Cortex of kidney (tissue), 1 donor: ENCODE results near the gene KLHL9.
"Not testable (repeated sequence)": the region's sequence is repeated elsewhere in the genome, so short reads cannot be mapped to it uniquely, and the experiment has no call there.

Source experiments
- DNase-seq: peaks from one replicate; lab custom pipeline; 2025; lab: John Stamatoyannopoulos, UW

The KLHL9 gene

GRCh38 chr9:21334701-21335632, at the start of gene KLHL9:
Gene KLHL9, minus strand, starts transcription at chr9:21335404. Its CDS starts 545 bp downstream, at chr9:21334859.
- DNase-seq: no peak

DNA sequence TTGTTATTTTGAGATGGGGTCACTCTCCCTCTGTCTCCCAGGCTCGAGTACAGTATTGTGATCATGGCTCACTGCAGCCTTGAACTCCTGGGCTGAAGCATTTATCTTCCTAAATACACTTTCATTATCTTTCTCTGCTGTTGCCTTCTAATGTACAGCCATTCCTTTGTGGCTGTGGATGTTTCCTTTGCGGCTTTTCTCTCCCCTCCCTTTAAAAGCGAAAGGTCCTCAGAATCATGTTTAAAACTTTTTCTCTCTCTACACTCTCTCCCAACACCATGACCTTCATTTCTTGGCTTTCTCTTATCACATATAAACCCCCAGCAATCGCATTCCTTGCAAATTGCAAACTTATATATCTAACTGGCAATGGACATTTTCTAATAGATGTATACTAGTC, 48.4 kb upstream of the KLHL9 start:
- no peak for DNase-seq

- no peak for DNase-seq
These were observed 46.5 kb upstream of the KLHL9 start for GRCh38 chr9:21381448-21382339.

- DNase-seq: not testable (repeated sequence)
These were observed 36.3 kb upstream of the KLHL9 start for GRCh38 chr9:21371467-21371866.

DNA sequence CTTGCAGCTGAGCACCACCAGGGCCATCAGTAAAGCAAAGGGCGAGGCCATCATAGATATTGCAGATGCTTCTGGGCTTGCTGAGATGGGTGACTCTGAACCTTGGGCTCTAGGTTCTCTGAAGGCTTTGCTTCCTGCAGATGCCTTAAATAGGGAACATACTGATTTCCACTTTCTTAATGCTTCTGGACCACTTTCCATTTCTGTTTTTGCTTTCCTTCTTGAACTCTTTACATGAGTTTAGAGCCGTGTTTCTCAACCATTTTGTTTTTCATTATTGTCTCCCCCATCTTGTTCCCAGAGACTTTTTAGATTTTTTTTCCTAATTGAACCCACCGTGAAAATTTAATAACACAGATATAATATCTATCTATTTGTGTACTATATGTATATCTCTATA, 32.8 kb upstream of the KLHL9 start, which contains the start of gene IFNA13:
TSS of gene IFNA13 (minus strand) at position 101 of the 400 bp plus-strand sequence. CDS start at position 54, 47 bp downstream.
- no peak for DNase-seq

- not testable (repeated sequence) for DNase-seq
These were observed 32.0 kb upstream of the KLHL9 start for GRCh38 chr9:21367169-21367568.

DNA sequence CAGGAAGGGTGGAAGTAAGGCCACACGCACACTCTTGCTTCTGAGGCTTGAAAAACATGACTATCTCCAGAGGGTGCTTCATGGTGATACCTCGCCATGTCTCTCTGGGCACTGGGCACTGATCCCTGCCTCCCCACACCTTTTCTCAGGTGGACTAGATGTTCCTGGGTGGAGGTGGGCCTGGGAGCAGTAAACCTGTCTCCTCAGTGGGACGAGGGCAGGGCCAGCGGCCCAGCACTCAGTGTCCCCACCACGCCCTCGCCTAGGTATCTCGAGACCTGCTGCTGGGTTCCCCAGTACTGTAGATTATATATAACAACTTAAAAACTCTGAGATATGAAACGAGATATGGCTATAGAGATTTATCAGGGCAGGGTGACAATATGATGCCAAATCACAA, 27.1 kb upstream of the KLHL9 start:
- DNase-seq: no peak

- DNase-seq: no peak
These were observed 22.6 kb upstream of the KLHL9 start for GRCh38 chr9:21357479-21358460.

- no peak for DNase-seq
These were observed 15.6 kb upstream of the KLHL9 start, which contains the start of gene IFNA6 for GRCh38 chr9:21350787-21351186. Gene IFNA6, minus strand, starts transcription at chr9:21350887. Its CDS starts 0 bp downstream, at chr9:21350887.

- no peak for DNase-seq
These were observed 13.3 kb upstream of the KLHL9 start for GRCh38 chr9:21348430-21348970.

GRCh38 chr9:21340735-21341134, 5.5 kb upstream of the KLHL9 start:
- DNase-seq: no peak

GRCh38 chr9:21336457-21336856, 1.3 kb upstream of the KLHL9 start:
- DNase-seq: no peak

- no peak for DNase-seq
These were observed 2.0 kb downstream of the KLHL9 start for GRCh38 chr9:21333226-21333625.

GRCh38 chr9:21331676-21332402, 3.4 kb downstream of the KLHL9 start:
- DNase-seq: no peak

GRCh38 chr9:21326526-21327139, 8.6 kb downstream of the KLHL9 start:
- no peak for DNase-seq

DNA sequence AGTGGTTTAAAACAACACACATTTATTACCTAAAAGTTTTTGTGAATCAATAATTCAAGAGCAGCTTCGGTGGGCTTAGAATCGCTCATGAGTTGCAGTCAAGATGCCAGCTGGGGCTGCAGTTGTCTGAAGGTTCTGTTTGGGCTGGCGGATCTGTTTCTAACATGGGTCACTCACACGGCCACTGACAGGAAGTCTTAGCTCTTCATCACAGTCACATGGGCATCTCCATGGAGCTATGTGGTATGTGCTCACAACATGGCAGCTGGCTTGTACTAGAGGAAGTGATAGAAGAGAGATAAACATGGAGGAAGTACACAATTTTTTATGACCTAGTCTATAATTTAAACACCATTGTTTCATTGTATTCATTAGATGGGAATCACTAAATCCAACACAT, 11.2 kb downstream of the KLHL9 start:
- DNase-seq: no peak

- no peak for DNase-seq
These were observed 12.2 kb downstream of the KLHL9 start for GRCh38 chr9:21322911-21323461.

GRCh38 chr9:21320465-21320864, 14.7 kb downstream of the KLHL9 start:
- DNase-seq: no peak
